Measurements from ENCODE around the gene TXNL4B. TPM values are rescaled to one million over a fixed set of nuclear protein-coding genes. Genes with fewer than 3 reads are reported as not detected.
A peak's percentile ranks its signal among the peaks of the same experiment; 100 is the strongest.

The TXNL4B gene
- total RNA-seq (ENCODE audit: insufficient read depth, low replicate concordance): 5.8 TPM

GRCh38 chr16:72093448-72094265 is at the start of gene TXNL4B, which contains the start of gene DHX38:
Gene TXNL4B (minus strand): TSS chr16:72093620. CDS start chr16:72090749, 2,871 bp downstream.
Gene DHX38 (plus strand): TSS chr16:72093847. CDS start chr16:72096158, 2,311 bp downstream.
- DNase-seq (ENCODE audit: low spot score): peak; percentile 100

GRCh38 chr16:72142476-72142875 is 49.1 kb upstream of the TXNL4B start:
- DNase-seq (ENCODE audit: low spot score): no peak

- no peak for DNase-seq (ENCODE audit: low spot score)
Observed at GRCh38 chr16:72139908-72140307, 46.5 kb upstream of the TXNL4B start.

DNA sequence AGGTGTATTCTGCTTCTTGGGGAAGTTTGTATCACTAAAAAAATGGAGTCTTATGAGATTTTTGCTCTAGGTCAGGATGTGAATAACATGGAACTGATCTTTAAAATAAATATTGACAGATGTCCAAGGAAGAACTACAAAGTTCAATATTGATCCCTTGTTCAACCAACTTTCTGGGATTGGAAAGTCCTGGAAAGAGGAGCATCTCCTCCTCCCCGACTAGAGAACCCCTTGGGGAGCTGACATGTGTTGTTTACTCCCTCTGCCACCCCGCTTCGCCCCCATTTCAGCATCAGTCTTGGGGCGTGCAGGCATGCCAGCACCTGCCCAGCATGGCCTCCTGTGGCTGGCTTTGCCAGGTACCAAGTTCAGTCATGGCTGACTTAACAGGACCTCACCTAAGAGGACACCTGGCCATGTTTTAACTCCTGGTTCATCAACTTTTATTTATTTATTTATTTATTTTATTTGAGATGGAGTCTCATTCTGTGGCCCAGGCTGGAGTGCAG is 44.7 kb upstream of the TXNL4B start:
- DNase-seq (ENCODE audit: low spot score): no peak

GRCh38 chr16:72137380-72138063 is 44.1 kb upstream of the TXNL4B start:
- DNase-seq (ENCODE audit: low spot score): no peak

GRCh38 chr16:72134507-72134906 is 41.1 kb upstream of the TXNL4B start:
- no peak for DNase-seq (ENCODE audit: low spot score)

GRCh38 chr16:72132726-72133125 is 39.3 kb upstream of the TXNL4B start:
- DNase-seq (ENCODE audit: low spot score): no peak

DNA sequence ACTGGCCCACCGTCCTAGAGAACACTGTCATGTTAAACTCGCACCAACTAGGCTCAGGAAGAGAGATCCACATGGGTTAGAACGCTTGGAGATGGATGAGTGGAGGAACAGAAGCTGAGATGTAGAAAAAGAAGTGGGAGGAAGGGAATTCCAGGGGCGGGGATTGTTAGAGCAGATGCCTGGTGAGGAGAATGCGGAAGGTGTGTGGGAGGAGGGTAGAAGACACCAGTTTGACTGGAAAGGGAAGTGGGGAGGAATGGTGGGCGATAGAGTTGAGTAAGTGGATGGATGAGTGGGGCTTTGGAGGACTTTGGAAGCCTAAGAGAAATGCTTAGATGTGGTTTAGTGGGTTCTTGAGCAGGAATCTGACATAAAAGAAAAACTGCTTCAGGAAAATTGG is 37.6 kb upstream of the TXNL4B start:
- DNase-seq (ENCODE audit: low spot score): peak; percentile 18

DNA sequence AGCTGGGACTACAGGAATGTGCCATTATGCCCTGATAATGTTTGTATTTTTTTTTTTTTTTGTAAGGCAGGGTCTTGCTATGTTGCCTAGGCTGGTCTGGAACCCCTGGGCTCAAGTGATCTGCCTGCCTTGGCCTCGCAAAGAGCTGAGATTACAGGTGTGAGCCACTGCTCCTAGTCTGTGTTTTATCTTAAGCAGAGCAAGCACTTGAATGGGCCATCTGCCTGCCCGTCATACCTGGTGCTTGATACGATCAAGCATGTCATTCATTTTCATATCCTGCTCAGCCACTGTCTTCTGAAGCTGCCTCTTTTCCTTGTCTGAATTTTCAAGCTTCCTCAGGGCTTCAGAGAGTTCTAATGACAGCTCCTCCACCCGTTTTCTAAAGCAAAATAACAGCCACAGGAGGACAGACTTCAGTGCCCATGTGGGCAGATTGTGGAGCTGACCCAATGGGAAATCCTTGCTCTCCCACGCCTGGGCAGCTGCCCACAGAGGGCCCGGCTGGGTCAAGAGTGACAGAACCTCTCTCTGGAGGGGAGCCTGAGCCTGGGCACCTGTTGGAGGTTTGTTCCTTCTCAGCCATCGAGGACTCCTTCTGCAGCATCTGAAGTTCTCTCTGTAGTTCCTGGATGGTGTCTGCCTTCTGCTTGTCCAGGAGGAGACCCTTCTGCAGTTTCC is 36.7 kb upstream of the TXNL4B start:
- DNase-seq (ENCODE audit: low spot score): no peak

DNA sequence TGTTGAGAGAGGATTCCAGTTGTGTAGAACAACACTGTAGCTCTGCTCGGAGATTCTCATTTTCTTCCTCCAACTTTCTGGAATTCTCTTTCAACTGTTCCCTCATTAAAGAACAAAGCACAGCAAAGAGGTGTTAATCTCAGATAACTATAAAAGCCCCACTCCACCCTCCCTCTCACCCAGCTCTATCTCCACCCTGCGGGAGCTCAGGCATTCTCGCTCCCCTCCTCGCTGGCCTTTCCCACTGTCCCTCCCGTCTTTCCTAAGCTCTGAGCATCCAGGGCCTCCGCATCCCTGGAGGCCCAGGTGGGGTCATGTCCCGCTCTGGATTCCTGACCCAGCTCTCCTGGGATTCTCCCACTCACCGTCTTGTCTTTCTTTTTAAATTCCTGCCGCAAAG is 35.3 kb upstream of the TXNL4B start:
- no peak for DNase-seq (ENCODE audit: low spot score)

DNA sequence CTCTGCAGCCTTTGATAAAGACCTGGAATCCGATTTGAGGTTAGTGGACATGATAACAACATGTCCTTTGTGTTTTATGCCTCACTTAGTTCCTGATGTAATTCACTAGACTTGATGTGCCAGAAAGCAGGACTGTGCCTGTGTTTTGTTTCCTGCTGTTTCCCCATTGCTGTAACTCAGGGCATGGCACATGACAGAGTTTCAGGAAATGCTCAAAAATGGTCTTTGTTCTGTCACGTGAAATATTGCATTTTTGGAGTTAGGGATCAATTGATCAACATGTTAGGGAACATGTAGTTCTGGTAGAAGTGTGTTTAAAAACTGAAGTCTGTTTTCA is 33.0 kb upstream of the TXNL4B start:
- DNase-seq (ENCODE audit: low spot score): no peak

- no peak for DNase-seq (ENCODE audit: low spot score)
Observed at GRCh38 chr16:72125635-72126428, 32.4 kb upstream of the TXNL4B start.

DNA sequence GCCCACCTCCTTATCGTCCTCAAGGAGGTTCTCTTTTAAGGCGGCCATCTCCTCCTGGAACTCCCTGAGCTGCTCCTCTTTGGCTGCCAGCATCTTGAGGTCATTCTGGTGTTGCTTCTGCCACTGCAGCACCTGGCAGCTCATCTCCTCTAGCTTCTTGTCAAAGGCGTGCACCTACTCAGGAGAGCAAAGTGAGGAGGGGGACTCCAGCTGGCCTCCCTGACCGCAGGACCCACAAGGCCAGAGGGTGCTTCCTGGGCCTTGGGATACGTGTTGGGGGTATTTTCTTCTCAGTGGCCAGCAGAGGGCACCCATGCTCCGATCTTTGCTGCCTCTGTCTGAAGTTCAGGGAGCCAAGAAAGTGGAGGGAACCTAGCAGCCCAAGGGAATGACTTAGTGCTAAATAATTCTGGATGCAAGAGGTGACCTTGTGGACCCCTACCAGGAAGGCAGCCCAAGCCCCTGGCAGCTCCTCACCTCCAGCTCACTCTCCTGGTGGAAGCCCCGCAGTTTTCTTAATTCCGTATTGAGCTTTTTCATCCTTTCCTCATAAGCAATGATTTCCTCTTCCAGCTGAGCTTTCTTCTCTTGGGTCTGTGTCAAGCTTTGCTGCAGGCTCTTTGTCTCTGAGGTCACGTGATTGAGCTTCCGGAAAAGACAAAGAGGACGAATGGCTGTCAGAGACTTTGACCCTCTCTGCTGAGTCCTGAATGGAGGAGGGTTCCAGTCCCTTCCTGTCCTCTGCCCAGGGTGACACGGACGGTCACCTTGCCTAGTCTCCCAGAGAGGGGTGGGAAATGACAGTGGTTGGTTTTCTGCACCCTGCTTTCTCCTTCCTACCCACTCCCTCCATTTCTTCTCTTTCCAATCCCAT is 31.6 kb upstream of the TXNL4B start:
- peak; percentile 79 for DNase-seq (ENCODE audit: low spot score)

GRCh38 chr16:72124148-72124547 is 30.7 kb upstream of the TXNL4B start:
- DNase-seq (ENCODE audit: low spot score): no peak

DNA sequence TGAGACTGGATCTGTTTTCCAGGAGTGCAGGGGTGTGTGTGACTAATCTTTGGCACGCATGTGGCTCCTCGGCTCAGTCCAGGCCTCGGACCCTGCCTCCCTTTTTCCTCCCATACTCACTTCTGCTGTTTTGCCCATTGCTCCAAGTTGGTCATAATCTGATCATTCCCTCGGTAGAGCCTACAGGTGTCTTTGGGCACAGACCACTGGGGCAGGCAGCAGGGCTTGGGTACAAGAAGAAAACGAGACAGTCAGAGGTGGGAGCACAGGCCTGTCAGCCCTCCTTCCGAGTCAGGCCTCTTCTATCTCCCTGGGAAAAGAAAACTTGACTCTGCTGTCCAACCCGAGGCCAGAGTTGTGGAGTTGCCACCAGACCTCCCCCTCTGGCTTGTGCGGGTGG is 30.0 kb upstream of the TXNL4B start:
- DNase-seq (ENCODE audit: low spot score): no peak

- DNase-seq (ENCODE audit: low spot score): no peak
Observed at GRCh38 chr16:72122916-72123315, 29.5 kb upstream of the TXNL4B start.

DNA sequence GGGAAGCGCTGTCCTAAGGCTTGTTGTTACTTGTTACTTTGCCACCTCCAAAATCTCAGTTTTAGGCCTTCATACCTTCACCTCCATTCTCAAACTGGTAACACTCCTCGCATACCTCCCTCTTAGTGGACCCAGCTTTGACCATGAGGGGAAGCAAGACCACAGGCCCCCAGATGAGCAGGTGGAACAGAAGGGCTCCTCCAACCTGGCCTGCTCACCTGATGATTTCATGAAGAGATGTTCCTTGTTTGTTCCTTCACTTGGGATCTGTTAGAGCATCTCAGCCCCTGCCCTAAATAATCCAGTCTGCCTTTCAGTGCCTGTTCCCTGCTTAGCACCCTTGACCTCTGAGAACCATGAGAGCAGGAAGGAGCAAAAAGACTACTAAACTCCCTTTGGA is 28.9 kb upstream of the TXNL4B start:
- DNase-seq (ENCODE audit: low spot score): no peak

GRCh38 chr16:72120026-72120425 is 26.6 kb upstream of the TXNL4B start:
- no peak for DNase-seq (ENCODE audit: low spot score)

GRCh38 chr16:72113616-72113945 is 20.2 kb upstream of the TXNL4B start:
- no peak for DNase-seq (ENCODE audit: low spot score)

DNA sequence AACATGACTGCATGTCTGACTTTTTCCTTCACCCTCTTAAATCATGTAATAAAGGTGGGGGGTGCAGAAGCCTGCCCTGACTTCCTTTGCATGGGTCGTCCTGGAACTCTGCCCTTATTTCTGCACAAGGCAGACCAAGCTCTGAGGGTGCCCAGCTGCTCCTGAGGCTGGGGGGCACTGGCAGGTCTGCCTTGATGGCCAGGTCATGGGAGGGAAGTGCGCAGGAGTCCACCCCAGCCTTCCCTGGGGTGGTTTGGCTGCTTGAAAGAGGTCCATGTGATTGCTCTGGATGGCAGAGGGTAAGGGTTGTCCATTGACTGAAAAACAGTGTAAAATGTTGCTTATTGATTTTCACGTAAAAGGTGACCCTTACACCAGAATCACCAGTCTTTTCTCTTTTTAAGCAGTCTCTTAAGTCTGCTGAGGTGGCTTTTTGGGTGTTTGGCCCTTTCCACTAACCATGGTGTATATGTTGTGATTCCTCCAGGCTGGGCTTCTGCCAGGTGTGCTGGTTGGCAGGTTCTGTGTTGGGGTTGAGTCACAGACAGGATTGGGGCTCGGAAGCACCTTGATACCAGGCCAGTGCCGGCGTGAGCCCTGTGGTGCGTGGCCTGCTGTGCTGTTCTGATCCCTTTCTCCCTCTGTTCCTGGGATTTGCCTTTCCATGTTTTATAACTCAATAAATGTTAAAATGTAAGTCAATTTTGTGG is 19.6 kb upstream of the TXNL4B start:
- DNase-seq (ENCODE audit: low spot score): no peak
